NCI-H2227 (cell line): ENCODE results near the gene C1QBP.
A peak's percentile ranks its signal among the peaks of the same experiment; 100 is the strongest.

Experiments
- DNase-seq: peaks from one replicate; lab custom pipeline; 2025; ENCODE audit not compliant: unreplicated experiment; lab: John Stamatoyannopoulos, UW

Gene C1QBP

GRCh38 chr17:5434984-5435383, 4.0 kb downstream of the C1QBP start:
- DNase-seq: no peak

- no peak for DNase-seq
Measured at GRCh38 chr17:5431949-5432556, 6.9 kb downstream of the C1QBP start.

GRCh38 chr17:5431234-5431633, 7.7 kb downstream of the C1QBP start:
- DNase-seq: peak; percentile 19

GRCh38 chr17:5430413-5430999, 8.4 kb downstream of the C1QBP start:
- peak; percentile 20 for DNase-seq

GRCh38 chr17:5429191-5429887, 9.6 kb downstream of the C1QBP start:
- no peak for DNase-seq

- no peak for DNase-seq
Measured at GRCh38 chr17:5425826-5426225, 13.1 kb downstream of the C1QBP start.

GRCh38 chr17:5424909-5425308, 14.0 kb downstream of the C1QBP start:
- no peak for DNase-seq

GRCh38 chr17:5422505-5422904, 16.4 kb downstream of the C1QBP start:
- DNase-seq: no peak

GRCh38 chr17:5419959-5420653, 18.8 kb downstream of the C1QBP start, which contains the start of gene RPAIN:
Gene RPAIN (plus strand): TSS chr17:5420182. CDS start chr17:5420211, 29 bp downstream.
- peak; percentile 90 for DNase-seq

GRCh38 chr17:5419356-5419958, 19.5 kb downstream of the C1QBP start, which contains the start of gene NUP88:
Gene NUP88 (minus strand): TSS chr17:5419662. CDS start chr17:5419650, 12 bp downstream.
- DNase-seq: peak; percentile 96

- DNase-seq: peak; percentile 43
Measured at GRCh38 chr17:5418858-5419355, 20.0 kb downstream of the C1QBP start.

- no peak for DNase-seq
Measured at GRCh38 chr17:5416901-5417300, 22.1 kb downstream of the C1QBP start.

GRCh38 chr17:5413682-5414081, 25.3 kb downstream of the C1QBP start:
- no peak for DNase-seq

- DNase-seq: no peak
Measured at GRCh38 chr17:5410594-5411272, 28.2 kb downstream of the C1QBP start.

- DNase-seq: no peak
Measured at GRCh38 chr17:5408186-5408585, 30.8 kb downstream of the C1QBP start.

GRCh38 chr17:5405400-5405799, 33.6 kb downstream of the C1QBP start:
- no peak for DNase-seq

GRCh38 chr17:5399767-5400166, 39.2 kb downstream of the C1QBP start:
- DNase-seq: no peak

- DNase-seq: no peak
Measured at GRCh38 chr17:5396612-5397011, 42.3 kb downstream of the C1QBP start.

GRCh38 chr17:5391678-5392077, 47.3 kb downstream of the C1QBP start:
- DNase-seq: no peak
